Adrenal gland (tissue), 5 donors: ENCODE data around the gene OMG.

Experiments
- POLR2A ChIP-seq, 2 donors: fragments of 450-650 bp; IDR thresholded peaks; one replicate each; pipeline ENCODE4 v1.6.1; 2017; ENCODE audit warnings: antibody characterized with exemption in 2 of 2, mild to moderate bottlenecking in 2 of 2, moderate library complexity in 1 of 2
- TF ChIP-seq, protein P1 (sequence below), 6 experiments: fragments of 450-650 bp in 4 of 6; fragments of 200-600 bp in 2 of 6; sonication (generic) in 1 of 6; IDR thresholded peaks; 1 replicate in 5 of 6; 2 replicates in 1 of 6; pipeline versions ENCODE4 v1.5.1 to v1.8.0; 2016 to 2021; ENCODE audit warnings: antibody characterized with exemption in 6 of 6, mild to moderate bottlenecking in 2 of 6, moderate library complexity in 1 of 6
- donor health status: DM: no; HTN: no; CAD: no.

GRCh38 chr17:31266042-31266441 is 31.0 kb downstream of the OMG start:
- TF ChIP-seq, protein P1, sequence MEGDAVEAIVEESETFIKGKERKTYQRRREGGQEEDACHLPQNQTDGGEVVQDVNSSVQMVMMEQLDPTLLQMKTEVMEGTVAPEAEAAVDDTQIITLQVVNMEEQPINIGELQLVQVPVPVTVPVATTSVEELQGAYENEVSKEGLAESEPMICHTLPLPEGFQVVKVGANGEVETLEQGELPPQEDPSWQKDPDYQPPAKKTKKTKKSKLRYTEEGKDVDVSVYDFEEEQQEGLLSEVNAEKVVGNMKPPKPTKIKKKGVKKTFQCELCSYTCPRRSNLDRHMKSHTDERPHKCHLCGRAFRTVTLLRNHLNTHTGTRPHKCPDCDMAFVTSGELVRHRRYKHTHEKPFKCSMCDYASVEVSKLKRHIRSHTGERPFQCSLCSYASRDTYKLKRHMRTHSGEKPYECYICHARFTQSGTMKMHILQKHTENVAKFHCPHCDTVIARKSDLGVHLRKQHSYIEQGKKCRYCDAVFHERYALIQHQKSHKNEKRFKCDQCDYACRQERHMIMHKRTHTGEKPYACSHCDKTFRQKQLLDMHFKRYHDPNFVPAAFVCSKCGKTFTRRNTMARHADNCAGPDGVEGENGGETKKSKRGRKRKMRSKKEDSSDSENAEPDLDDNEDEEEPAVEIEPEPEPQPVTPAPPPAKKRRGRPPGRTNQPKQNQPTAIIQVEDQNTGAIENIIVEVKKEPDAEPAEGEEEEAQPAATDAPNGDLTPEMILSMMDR (IDR thresholded peaks at IDR 0.05): peak in 1 of 6 experiments; percentile 16
- no peak for TF ChIP-seq POLR2A (IDR thresholded peaks at IDR 0.05)
